ENCODE results near the gene ADAMTS17.

GRCh38 chr15:99982662-99983061 lies 359.1 kb downstream of the ADAMTS17 start:
- TF ChIP-seq, protein P1, sequence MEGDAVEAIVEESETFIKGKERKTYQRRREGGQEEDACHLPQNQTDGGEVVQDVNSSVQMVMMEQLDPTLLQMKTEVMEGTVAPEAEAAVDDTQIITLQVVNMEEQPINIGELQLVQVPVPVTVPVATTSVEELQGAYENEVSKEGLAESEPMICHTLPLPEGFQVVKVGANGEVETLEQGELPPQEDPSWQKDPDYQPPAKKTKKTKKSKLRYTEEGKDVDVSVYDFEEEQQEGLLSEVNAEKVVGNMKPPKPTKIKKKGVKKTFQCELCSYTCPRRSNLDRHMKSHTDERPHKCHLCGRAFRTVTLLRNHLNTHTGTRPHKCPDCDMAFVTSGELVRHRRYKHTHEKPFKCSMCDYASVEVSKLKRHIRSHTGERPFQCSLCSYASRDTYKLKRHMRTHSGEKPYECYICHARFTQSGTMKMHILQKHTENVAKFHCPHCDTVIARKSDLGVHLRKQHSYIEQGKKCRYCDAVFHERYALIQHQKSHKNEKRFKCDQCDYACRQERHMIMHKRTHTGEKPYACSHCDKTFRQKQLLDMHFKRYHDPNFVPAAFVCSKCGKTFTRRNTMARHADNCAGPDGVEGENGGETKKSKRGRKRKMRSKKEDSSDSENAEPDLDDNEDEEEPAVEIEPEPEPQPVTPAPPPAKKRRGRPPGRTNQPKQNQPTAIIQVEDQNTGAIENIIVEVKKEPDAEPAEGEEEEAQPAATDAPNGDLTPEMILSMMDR (IDR thresholded peaks at IDR 0.05; ENCODE audit: low read depth, low read length), result no peak
- no peak for TF ChIP-seq EZH2phosphoT487 (IDR thresholded peaks at IDR 0.05; ENCODE audit: low read depth)

Measured in OCI-LY3 (cell line).